NCI-H1694 (cell line): ENCODE results near the gene PIH1D1.

ENCODE experiments used
- DNase-seq: peaks from one replicate; lab custom pipeline; 2025; lab: John Stamatoyannopoulos, UW

Gene PIH1D1

GRCh38 chr19:49419173-49419572 lies 32.4 kb downstream of the PIH1D1 start:
- no peak for DNase-seq

GRCh38 chr19:49418511-49418910 lies 33.1 kb downstream of the PIH1D1 start:
- DNase-seq, result peak; percentile 21

- no peak for DNase-seq
These were observed 34.5 kb downstream of the PIH1D1 start for GRCh38 chr19:49417088-49417487.

GRCh38 chr19:49415810-49416200 lies 35.8 kb downstream of the PIH1D1 start:
- no peak for DNase-seq

GRCh38 chr19:49415102-49415809 lies 36.4 kb downstream of the PIH1D1 start:
- no peak for DNase-seq

GRCh38 chr19:49414256-49414655 lies 37.4 kb downstream of the PIH1D1 start:
- no peak for DNase-seq

GRCh38 chr19:49413348-49413747 lies 38.3 kb downstream of the PIH1D1 start:
- no peak for DNase-seq

- DNase-seq, result no peak
These were observed 39.8 kb downstream of the PIH1D1 start for GRCh38 chr19:49411681-49412326.

- no peak for DNase-seq
These were observed 42.1 kb downstream of the PIH1D1 start for GRCh38 chr19:49409441-49410029.

- no peak for DNase-seq
These were observed 42.7 kb downstream of the PIH1D1 start for GRCh38 chr19:49408816-49409440.

GRCh38 chr19:49407482-49408015 lies 44.1 kb downstream of the PIH1D1 start:
- DNase-seq, result no peak

GRCh38 chr19:49407079-49407478 lies 44.5 kb downstream of the PIH1D1 start:
- DNase-seq, result no peak

GRCh38 chr19:49403404-49404187 lies 48.0 kb downstream of the PIH1D1 start:
- no peak for DNase-seq

GRCh38 chr19:49400029-49400428 lies 51.6 kb downstream of the PIH1D1 start:
- DNase-seq, result no peak

GRCh38 chr19:49398931-49399330 lies 52.7 kb downstream of the PIH1D1 start:
- no peak for DNase-seq

- no peak for DNase-seq
These were observed 53.5 kb downstream of the PIH1D1 start for GRCh38 chr19:49398001-49398615.

GRCh38 chr19:49396738-49397505 lies 54.7 kb downstream of the PIH1D1 start:
- no peak for DNase-seq
